ENCODE measurements around the gene CHSY3. TPM values are rescaled to one million over a fixed set of nuclear protein-coding genes. Genes with fewer than 3 reads are reported as not detected.

Gene CHSY3
- total RNA-seq, 4 donors from 2014 or later = 1.3 to 2.1 (median 1.5) TPM

DNA sequence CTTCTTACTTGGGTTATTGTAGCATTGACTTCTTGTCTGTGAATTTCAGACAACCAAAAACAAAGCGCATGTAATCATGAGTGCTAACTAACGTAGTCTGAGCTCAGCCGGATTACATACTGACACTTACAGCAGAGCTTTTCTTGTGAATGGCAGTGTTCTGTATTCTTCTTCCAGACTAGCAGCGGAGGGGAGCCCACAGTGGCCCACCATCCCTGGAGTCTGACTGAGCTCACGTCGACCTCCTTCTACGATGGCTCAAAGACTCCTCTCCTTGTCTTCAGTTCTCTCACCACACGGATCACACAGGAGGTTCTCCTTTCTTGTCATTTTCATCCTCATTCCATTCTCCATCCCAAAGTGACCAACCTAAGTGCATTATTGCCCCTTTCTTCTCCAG, 211.4 kb downstream of the CHSY3 start:
- DNase-seq (ENCODE audit: low spot score in 2 of 2) = no peak
- Histone ChIP-seq H3K27me3 (no peaks in the 10 kb centered on the region), H3K4me3 (no peak overlapping the region), H3K9me3 (no peaks in the 10 kb centered on the region), H3K36me3 (no peaks in the 10 kb centered on the region), H3K4me1 (peaks cover 4% of the 10 kb centered on the region), H3K27ac (no peak overlapping the region)
- TF ChIP-seq, protein P1, sequence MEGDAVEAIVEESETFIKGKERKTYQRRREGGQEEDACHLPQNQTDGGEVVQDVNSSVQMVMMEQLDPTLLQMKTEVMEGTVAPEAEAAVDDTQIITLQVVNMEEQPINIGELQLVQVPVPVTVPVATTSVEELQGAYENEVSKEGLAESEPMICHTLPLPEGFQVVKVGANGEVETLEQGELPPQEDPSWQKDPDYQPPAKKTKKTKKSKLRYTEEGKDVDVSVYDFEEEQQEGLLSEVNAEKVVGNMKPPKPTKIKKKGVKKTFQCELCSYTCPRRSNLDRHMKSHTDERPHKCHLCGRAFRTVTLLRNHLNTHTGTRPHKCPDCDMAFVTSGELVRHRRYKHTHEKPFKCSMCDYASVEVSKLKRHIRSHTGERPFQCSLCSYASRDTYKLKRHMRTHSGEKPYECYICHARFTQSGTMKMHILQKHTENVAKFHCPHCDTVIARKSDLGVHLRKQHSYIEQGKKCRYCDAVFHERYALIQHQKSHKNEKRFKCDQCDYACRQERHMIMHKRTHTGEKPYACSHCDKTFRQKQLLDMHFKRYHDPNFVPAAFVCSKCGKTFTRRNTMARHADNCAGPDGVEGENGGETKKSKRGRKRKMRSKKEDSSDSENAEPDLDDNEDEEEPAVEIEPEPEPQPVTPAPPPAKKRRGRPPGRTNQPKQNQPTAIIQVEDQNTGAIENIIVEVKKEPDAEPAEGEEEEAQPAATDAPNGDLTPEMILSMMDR (IDR thresholded peaks at IDR 0.05) = no peak
- TF ChIP-seq EP300 (IDR thresholded peaks at IDR 0.05) (no peak), POLR2A (IDR thresholded peaks at IDR 0.05) (no peak), POLR2AphosphoS5 (IDR thresholded peaks at IDR 0.05) (no peak)
- 89% methylated on average over 8 of the region's 8 CpGs for WGBS

DNA sequence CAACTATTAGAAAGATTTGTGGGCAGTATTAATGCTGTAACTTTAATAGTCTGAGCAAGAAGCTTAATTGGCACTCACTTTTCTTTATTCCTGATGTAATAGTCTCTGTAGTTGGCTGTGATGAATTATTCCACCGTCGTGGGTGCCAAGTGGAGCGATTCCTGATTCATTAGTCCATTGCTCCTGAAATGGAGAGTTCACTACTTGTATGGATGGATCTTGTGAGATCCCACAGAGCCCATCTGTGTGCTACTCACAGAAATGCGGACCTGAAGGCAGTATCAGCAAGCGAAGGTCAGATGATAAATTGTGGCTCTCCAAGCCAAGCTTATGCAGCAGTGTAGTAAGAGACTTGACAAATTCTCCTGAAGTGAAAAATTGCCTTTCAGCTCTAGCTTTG, 212.2 kb downstream of the CHSY3 start:
- TF ChIP-seq POLR2A (IDR thresholded peaks at IDR 0.05) (no peak), POLR2AphosphoS5 (IDR thresholded peaks at IDR 0.05) (no peak), EP300 (IDR thresholded peaks at IDR 0.05) (no peak)
- TF ChIP-seq, protein P1 (IDR thresholded peaks at IDR 0.05) = no peak
- Histone ChIP-seq H3K4me1 (peaks cover 4% of the 10 kb centered on the region), H3K27me3 (no peaks in the 10 kb centered on the region), H3K4me3 (no peak overlapping the region), H3K27ac (no peak overlapping the region), H3K36me3 (no peaks in the 10 kb centered on the region), H3K9me3 (no peaks in the 10 kb centered on the region)
- 50% methylated on average over 5 of the region's 5 CpGs for WGBS
- no peak for DNase-seq (ENCODE audit: low spot score in 2 of 2)

DNA sequence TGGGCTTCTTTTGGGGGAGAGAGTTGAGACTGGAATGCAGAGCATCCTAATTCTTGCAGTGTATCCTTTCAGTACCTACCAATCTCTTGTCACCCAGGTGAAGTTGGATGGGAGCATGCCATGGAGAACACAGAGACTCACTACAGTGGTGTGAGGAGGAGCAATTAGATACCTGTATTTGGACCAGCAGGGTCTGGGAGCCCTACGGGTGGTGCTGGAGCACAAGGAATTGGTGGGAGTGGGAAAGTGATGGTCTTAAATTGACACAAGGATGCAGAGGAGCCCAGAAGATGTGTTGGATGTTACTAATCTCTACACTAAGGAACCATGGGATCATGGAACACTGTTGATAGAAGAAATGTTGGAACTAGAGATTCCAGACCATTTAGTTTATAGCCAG, 212.7 kb downstream of the CHSY3 start:
- no peaks in the 10 kb centered on the region for H3K9me3 ChIP-seq
- H3K27me3 ChIP-seq = no peaks in the 10 kb centered on the region
- no peak for DNase-seq (ENCODE audit: low spot score in 2 of 2)
- no peak overlapping the region for H3K27ac ChIP-seq
- no peaks in the 10 kb centered on the region for H3K36me3 ChIP-seq
- peaks cover 4% of the 10 kb centered on the region for H3K4me1 ChIP-seq
- 100% methylated on average over 1 of the region's 1 CpG for WGBS
- TF ChIP-seq EP300 (IDR thresholded peaks at IDR 0.05) (no peak), POLR2AphosphoS5 (IDR thresholded peaks at IDR 0.05) (no peak), POLR2A (IDR thresholded peaks at IDR 0.05) (no peak)
- TF ChIP-seq, protein P1 (IDR thresholded peaks at IDR 0.05) = no peak
- H3K4me3 ChIP-seq = no peak overlapping the region

DNA sequence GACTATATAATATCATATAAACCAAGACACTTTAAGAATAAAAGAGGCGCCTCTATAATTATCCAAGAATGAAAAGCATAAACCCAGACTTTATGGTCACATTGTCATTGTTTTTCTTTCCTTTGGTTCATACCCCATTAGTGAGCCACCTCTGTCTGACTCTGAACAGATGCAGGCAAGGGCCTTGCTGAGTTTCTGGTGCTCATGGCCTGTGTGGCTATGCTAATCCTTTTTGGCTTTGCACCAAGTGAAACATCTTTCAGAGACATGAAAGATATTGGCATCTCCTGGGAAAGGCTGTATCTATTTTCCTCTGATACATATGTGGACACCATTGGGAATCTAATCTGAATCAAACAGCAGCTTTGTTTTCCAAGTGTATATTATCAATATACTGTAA, 222.5 kb downstream of the CHSY3 start:
- Histone ChIP-seq H3K36me3 (no peaks in the 10 kb centered on the region), H3K4me1 (no peaks in the 10 kb centered on the region), H3K9me3 (no peaks in the 10 kb centered on the region), H3K27ac (no peak overlapping the region), H3K27me3 (no peaks in the 10 kb centered on the region), H3K4me3 (no peak overlapping the region)
- no peak for DNase-seq (ENCODE audit: low spot score in 2 of 2)
- WGBS = 97% methylated on average over 1 of the region's 1 CpG
- TF ChIP-seq EP300 (IDR thresholded peaks at IDR 0.05) (no peak), POLR2AphosphoS5 (IDR thresholded peaks at IDR 0.05) (no peak), POLR2A (IDR thresholded peaks at IDR 0.05) (no peak)
- TF ChIP-seq, protein P1 (IDR thresholded peaks at IDR 0.05) = no peak

DNA sequence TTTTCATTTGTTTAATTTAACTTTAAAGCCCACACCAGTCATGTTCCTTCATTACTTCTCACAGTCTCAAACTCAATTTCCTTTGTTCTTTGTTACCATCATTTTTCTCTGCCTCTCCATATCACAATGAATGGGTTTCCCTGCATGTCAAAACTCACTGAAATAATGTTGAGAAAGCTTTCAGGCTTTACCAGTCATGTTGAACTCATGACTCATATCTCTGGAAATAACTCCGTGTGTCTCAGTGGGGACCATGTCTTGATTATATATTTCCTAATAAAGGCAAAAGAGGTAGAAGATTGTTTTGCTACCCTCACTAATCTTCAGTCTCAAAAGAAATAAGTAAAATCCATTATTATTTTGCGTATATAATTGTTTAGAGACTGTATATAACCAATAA, 231.2 kb downstream of the CHSY3 start:
- Histone ChIP-seq H3K4me3 (no peak overlapping the region), H3K9me3 (no peaks in the 10 kb centered on the region), H3K4me1 (peaks cover 8% of the 10 kb centered on the region), H3K27ac (peak overlapping the region; percentile 19), H3K36me3 (no peaks in the 10 kb centered on the region), H3K27me3 (no peaks in the 10 kb centered on the region)
- no peak for DNase-seq (ENCODE audit: low spot score in 2 of 2)
- WGBS = 62% methylated on average over 2 of the region's 2 CpGs
- TF ChIP-seq POLR2AphosphoS5 (IDR thresholded peaks at IDR 0.05) = no peak

DNA sequence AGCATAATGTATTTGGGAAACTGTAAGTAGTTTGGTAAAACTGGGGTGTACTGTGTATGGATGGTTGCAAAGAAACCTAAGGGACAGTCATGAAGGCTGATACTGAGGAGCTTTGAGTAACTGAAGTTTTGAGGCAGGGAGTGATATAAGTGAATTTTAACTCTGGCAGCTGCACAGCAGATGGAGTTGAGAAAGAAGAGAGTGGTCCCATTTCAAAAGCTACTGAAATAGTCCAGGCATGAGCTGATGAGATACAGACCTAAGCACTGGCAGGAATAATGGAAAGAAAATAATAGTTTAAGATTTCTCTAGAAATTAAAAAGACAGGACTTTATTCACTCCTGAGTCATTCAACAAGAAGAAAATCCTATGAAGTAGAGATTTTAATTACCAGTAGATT, 232.0 kb downstream of the CHSY3 start:
- Histone ChIP-seq H3K27ac (peak overlapping the region; percentile 19), H3K27me3 (no peaks in the 10 kb centered on the region), H3K36me3 (no peaks in the 10 kb centered on the region), H3K9me3 (no peaks in the 10 kb centered on the region), H3K4me3 (no peak overlapping the region), H3K4me1 (peaks cover 8% of the 10 kb centered on the region)
- TF ChIP-seq, protein P1 (IDR thresholded peaks at IDR 0.05) = no peak
- TF ChIP-seq POLR2AphosphoS5 (IDR thresholded peaks at IDR 0.05) (no peak), EP300 (IDR thresholded peaks at IDR 0.05) (no peak), POLR2A (IDR thresholded peaks at IDR 0.05) (no peak)
- no peak for DNase-seq (ENCODE audit: low spot score in 2 of 2)

All from suprapubic skin (tissue), 4 donors.